ENCODE results near the gene USP7.
"Not testable (repeated sequence)": the region's sequence is repeated elsewhere in the genome, so short reads cannot be mapped to it uniquely, and the experiment has no call there.

USP7 gene

DNA sequence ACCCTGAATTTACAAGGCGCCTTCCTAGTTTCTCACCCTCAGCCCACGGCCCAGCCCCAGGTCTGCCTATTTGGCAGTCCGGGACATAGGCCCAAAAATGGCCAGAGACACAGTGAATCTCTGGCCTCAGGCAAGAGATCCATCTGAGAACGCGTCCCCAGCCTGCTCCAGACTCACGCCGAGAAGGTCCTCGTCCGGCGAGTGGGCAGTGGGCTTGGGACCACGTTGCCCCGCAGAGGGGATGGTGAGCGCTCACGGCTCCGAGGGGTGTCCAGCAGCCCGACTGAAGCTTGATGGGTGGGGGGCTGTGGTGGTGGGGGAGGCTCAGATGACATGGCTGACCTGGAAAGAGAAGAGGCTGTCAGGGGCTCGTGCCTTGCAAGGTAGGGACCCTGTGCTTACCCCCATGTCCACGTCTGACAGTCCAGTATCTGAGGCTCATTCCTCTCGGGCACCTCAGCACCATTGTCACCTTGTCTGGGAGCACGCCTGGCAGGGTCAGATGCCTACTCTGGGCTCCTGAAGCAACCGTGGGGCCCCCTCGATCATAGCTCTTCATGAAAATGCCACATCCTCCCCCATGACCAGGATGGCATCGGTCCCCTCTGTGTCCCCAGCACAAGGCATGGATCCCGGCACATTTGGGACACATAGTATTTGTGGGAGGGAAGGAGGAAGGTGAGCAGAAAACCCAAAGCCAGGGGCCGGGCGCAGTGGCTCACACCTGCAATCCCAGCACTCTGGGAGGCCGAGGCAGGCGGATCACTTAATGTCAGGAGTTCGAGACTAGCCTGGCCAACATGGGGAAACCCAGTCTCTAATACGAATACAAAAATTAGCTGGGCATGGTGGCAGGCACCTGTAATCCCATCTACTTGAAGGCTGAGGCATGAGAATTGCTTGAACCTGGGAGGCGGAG, 104.5 kb downstream of the USP7 start:
- no peak for DNase-seq

DNA sequence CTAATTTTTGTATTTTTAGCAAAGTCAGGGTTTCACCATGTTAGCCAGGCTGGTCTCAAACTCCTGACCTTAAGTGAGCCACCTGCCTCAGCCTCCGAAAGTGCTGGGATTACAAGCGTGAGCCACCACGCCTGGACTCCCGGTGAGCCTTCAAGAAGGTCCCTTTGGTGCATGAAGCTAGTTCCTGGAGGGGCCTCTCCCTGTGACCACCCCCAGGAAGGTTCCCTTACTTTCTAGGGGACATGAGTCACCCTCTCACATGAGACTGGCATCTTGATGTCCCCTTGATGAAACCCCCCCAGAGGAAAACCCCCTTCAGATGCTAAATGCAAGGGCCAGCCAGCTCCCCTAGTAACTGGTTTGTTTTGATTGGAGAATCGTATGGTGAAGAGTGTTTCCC, 107.7 kb downstream of the USP7 start:
- no peak for DNase-seq

DNA sequence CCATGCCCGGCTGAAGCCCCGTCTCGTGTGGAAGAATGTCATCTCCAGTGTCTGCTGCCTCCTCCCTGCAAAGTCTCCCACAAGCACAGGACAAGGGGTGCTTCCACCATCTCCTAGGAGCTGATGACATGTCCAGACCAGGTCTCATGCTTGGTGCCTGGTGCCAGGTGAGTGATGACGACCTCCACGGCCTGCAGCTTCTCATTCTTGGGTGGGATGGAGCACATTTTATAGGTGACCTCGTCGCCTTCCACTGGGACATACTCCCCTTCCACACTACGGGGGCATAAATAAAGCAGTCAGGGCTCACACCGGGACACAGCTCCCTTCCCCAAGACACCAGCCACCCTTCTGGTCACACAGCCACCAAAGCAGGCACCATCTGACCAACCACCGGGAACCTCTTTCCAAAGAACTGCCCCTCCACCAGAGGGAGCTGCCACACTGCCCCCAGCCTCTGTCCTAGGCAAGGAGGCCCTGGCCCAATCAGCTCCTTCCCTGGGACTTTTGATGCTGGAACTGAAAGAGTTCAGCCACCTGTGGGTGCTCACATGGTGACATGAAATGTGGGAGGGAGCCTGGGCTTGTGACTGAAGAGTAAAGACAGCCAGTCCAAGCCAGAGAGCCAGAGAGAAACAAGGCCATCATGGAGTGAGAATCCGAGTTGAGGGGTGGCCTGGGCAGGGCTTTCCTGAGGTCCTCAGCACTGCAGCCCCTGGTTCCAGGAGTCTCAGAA, 108.5 kb downstream of the USP7 start:
- no peak for DNase-seq

DNA sequence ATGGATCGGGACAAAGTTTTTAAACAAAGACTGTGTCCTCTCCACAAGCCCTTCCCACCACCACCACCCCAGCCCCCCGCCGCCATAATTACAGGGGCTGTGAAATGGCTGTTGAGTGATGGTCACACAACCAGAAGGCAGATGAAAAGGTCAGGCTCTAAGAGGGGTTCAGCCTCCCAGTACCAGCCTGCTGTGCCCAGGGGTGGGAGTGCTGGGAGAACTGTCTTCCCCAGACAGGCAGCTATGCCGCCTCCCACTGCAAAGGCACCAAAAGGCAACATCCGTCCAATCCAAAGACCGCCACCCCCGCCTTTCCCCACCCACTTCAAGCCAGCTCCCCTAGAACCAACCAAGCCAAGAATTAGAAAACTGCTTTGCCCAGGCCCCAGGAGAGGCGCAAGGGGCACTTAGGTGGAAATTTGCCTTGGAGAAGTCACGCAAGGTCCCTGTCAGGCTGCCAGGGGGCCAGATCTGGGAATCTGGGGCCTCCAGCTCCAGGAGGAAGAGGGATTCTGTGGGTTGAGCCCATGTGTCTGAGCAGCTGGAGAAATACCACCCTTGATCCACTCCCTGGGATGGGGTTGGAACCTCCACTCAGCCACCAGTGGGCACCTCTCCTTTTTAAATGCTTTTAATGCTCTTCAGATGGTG, 109.3 kb downstream of the USP7 start:
- DNase-seq, result no peak

DNA sequence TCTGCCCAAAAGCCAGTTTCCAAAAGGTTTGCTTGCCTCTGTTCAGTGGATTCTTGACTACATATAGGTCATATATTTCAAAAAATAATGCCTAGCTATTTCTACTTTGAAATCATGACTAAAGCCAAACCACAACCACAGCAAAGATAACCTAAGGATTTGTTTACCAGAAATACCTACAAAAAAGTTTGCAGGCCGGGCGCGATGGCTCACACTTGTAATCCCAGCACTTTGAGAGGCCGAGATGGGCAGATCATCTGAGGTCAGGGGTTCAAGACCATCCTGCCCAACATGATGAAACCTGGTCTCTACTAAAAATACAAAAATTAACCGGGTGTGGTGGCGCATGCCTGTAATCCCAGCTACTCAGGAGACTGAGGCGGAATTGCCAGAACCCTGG, 110.1 kb downstream of the USP7 start:
- no peak for DNase-seq

DNA sequence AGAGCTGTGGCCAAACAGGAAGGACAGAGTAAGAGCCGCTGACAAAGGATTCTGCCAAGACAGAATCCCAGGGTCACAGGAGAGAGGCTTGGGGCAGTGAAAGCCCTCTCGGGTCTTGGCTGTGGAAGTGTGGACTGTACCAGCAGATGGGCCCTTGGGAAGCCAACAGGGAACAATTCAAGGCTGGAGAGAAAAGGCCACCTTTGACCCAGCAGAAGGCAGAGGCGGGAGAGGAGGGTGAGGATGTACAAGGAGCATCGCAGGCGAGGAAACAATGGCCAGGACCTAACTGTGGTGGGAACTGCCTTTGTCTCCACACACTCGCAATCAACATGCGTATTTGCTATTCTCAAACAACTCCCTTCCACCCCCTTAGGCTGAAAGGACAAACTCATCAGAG, 110.6 kb downstream of the USP7 start:
- no peak for DNase-seq

DNA sequence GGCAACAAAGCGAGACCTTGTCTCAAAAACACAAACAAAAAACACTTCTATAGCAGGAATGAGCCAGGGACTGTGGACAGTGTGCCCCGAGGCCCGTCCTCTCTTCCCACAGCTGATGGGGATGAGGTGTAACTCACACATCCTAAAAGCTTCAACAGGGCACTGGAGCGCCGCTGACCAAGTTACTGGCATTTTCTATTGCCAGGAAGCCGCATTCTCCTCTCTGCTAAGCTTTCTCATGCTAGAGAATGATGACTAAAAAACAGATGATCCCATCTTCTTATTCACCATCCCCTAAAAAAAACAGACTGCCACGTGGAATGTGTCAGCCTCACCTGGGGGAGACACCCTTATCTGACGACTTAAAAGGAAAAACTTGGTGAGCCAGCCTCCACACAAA, 111.2 kb downstream of the USP7 start:
- DNase-seq, result no peak

DNA sequence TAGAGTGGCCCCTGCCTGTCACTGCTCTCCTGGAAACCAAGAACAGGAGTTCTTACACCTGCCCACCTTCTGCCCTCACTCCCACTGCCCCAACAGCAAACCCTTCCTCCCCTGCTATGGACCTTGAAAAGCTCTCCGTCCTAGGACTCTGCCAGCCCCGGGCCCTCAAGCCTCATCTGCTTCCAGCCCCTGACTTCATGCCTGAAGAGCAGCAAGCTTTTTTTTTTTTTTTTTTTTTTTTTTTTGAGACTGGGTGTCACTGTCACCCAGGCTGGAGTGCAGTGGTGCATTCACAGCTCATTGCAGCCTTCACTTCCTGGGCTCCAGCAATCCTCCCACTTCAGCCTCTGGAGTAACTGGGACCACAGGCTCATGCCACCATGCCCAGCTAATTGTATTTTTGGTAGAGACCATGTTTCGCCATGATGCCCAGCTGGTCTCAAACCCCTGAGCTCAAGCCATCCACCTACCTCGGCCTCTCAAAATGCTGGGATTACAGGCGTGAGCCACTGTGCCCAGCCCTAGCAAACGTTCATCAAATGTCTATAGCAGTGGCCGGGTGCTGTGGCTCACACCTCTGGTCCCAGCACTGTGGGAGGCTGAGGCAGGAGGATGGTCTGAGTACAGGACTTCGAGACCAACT, 111.8 kb downstream of the USP7 start:
- no peak for DNase-seq

DNA sequence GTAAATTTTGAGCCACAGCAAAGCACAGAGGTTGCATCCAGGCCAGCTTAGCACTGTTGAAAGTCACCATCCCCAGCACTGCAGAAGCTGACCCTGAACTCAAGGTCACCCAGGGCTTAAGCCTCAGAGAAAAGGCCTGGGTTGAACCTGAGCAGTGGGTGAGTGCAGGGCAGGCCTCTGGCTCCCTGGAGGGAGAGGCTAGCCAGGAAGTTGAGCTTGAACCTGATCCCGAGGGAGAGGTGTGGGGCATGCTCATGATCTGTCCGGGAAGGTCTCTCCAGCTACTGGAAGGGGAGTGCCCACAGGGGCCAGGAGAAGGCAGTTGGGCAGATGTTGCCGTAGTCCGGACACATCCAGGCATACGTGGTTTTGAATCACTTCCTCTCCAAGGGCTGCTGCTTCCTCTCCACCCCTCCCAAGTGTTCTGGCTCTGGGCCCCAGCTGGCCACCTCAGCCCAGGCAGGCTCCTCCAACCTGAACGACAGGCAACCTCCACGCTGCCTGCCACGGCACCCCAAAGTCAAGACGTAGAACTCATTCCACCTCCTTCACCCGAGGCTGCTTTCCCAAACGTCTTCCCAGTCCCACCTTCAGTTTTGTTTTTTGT, 113.3 kb downstream of the USP7 start:
- peak; percentile 87 for DNase-seq

DNA sequence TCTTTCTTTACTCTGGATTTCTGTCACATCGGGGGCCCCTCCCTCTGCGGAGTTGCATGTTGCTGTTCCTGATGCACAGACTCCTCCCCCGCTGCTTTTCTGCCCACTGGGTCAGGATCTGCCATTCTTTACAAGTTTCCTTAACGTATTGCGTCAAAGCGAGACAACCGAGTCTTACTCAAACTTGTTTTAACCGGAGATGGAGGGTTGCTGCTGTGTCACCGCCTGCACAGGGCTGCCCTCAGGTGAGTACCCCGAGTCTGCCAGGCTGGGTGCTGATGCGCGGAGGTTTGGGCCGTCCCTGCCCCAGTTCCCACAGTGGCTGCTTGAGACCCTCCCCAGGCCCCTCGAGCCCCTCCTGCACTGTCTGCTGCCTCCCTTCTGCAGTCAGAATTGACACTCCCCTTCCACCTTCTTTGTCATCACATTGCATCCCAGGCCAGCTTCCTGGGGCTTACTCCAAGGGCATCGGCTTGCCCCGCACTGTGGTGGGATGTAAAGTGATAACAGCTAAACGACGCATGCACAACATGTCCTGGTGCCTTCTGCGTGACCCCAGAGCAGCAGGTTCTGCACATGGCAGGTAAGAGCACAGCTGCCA, 114.2 kb downstream of the USP7 start:
- no peak for DNase-seq

DNA sequence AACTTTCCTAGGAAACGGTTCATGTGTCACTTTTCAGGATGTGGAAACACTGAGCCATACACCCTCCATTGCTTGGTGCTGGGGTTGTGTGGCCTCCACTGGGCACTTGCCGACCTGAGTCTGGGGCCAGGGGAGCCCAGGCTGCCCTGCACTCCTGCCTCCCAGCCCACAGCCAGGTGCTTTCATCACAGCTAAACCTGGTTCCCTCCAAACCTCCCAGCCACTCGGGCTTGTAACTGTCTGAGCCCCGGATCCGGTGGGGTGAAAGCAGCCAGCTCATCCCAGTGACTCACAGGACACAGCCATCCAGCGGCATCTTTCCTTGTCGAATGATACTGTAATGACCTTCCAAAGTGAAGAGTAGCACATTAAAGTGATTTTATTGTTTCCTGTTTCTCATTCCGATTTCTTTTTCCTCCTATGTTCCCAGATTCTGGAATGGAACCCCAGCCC, 114.7 kb downstream of the USP7 start:
- DNase-seq, result peak; percentile 84

DNA sequence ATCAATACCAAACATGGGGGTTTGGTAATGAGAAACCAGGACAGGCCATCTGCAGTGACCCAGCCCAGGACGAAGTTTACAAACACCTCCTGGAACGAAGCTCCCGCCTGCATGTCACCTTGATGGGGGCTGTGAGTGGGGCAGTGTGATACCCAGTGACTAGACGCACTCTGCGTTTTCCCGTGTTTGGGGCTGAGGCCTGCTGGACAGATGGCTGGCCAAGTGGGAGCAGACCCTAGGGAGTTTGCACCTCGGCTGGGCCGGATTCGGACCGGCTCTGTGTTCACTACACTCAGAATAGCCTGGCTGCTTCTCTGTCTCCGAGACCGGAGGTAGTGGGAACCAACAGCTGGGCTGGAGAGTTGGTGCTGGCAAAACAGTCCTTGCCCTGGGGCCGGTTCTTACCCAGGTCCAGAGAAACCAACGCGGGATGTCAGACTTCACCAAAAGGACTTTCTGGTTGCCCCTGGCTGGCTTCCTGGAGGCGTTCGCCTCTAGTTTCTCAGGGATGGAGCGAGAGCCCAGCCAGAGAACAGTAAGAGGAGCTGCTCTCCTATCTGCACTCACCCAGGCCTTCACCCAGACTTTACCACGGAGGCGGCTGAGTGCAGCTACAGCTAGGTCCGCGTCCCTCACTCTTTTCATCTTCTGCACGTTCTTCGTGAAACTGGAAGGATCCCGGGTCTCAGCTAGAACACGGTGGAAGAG, 115.3 kb downstream of the USP7 start:
- no peak for DNase-seq

DNA sequence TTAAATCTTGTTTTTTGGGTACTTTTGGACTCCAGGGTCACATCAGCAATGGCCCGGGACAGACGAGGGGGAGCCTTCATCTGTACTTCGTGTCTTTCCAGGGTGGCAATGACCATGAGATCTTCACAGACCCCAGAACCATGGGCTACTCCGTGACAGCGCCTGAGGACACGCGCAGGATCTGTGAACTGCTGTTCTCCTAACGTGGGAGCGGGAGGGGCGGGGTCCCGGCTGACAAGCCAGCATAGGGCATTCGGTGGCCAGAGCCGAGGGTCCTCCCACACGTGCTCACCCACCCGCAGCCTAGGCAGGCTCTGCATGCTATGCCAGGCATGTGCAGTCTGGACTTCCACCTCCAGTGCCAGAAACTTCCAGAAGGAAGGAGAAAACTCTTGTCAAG, 116.1 kb downstream of the USP7 start:
- no peak for DNase-seq

DNA sequence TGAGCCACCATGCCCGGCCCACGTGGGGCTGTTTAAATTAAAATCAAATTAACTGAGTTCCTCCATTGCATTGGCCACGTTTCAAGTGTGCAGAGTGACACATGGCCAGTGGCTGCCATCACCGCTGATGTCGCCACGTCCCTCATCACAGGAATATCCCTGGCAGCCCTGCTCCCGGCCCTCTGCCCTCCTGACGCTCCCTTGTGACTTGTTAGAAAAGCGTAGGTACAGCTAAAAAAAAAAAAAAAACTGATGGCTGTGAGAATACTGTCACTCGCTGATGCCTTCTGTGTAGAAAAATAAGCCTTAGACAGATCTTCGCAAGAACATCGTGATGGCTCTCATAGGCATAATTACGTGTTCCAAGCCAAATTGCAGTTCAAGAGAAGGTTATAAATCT, 116.6 kb downstream of the USP7 start:
- DNase-seq, result no peak

DNA sequence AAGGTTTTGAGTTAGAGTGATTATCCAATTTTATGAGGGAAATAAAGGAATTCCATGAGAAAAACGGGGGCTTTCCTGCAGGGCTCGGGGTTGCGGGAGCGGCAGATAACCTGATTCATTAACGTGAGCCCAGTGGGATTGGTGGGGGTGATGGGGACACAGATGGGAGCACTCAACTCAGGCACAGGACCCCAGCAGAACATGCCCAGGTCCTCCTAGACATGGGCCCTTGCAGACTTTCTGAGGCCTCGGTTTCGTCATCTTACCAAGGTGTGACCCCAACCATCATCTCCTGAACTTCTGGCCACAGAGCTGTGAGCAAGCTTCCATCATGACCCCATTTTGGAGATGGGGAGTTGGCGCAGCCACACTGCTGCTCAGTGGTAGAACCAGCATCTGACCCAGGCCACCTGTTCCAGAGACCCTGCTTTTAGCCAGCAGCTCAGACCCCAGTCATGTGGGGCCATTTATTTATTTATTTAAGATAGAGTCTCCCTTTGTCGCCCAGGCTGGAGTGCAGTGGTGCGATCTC, 117.2 kb downstream of the USP7 start:
- no peak for DNase-seq

DNA sequence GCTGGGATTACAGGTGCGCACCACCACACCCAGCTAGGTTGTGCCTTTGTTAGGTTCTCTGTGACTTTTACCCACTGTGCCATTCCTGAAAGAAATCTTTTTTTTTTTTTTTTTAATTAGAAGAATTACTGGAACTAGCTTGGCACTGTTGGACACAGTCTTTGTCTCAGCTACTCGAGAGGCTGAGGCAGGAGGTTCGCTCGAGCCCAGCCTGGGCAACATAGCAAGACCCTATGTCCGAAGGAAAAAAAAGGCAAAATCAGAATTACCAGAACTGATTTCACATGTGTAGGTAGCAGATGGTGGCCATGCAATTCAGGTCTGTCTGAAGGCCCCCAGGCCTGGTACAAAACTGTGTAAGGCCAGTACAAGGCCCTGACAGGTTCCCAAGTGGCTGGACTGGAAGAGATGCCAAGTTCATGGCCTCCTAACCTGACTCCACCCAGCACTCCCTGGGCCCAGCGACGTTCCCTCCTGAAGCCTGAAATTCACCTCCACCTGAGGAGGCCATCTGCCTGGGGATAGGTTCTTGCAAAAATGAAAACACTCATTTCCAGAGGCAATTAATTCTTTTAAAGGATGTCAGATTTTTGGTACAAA, 117.9 kb downstream of the USP7 start:
- no peak for DNase-seq

DNA sequence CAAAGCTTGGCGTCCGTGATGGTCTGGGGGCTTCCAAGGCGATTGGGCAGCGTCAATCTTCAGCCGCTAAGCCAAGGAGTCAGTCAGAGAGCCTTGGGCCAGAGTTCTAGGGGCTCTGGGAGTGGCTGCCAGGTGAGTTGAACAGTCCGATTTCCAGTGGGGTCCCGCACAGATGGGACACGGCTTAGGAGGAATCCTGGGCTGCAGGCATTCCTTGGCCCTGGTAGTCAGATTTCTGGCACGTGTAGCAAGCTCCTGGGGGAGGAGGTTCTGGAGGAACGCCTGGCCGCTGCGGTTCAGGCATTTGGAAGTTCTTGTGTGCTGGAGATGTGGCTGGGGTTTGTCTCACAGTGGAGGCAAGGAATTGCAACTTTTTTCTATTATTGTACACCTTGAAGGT, 120.4 kb downstream of the USP7 start:
- DNase-seq, result not testable (repeated sequence)
